B cell (primary cell): ENCODE data around the gene PSTPIP1. TPM values are rescaled to one million over a fixed set of nuclear protein-coding genes. Genes with fewer than 3 reads are reported as not detected.

Experiments
- ATAC-seq: fragments of 200-7000 bp; cut with Tn5 transposase; one replicate; pipeline ENCODE4 v1.10.0; 2021; ENCODE audit warnings: low read depth, mild to moderate bottlenecking, moderate number of reproducible peaks, moderate library complexity
- CTCF ChIA-PET: fragments of 350-600 bp; sonication (Branson Sonifier 250); formaldehyde crosslinking; loops from one replicate; lab custom pipeline; 2021; ENCODE audit warnings: antibody characterized with exemption, inconsistent platforms; lab: Charles Lee
- POLR2A ChIA-PET: fragments of 350-600 bp; sonication (Branson Sonifier 250); formaldehyde crosslinking; loops from one replicate; lab custom pipeline; 2021; ENCODE audit warnings: antibody characterized with exemption; lab: Charles Lee
- DNase-seq: peaks from one replicate; pipeline ENCODE4 v3.0.0; 2013
- H2AFZ ChIP-seq: 2 replicates; pipeline ENCODE4 v1.6.1; 2012; ENCODE audit warnings: mild to moderate bottlenecking, low read depth, low read length; ENCODE audit not compliant: insufficient read depth, poor library complexity, severe bottlenecking
- H3K27ac ChIP-seq, 2 donors: 1 replicate in 1 of 2; 2 replicates in 1 of 2; pipeline ENCODE4 v1.5.1; 2012 to 2013; ENCODE audit warnings: low read length in 2 of 2, mild to moderate bottlenecking in 2 of 2, moderate library complexity in 1 of 2
- H3K27me3 ChIP-seq, 4 experiments: fragments of 200-600 bp in 1 of 4; sonication (generic) in 1 of 4; replicated peaks in 1 of 4; 1 replicate in 2 of 4; 2 replicates in 2 of 4; pipeline versions ENCODE4 v1.6.1 to v1.7.0; 2013 to 2016; ENCODE audit warnings: low read length in 3 of 4, mild to moderate bottlenecking in 2 of 4, mixed read lengths in 1 of 4, moderate library complexity in 1 of 4; ENCODE audit not compliant: insufficient read depth in 4 of 4, control insufficient read depth in 3 of 4; ENCODE audit errors: control extremely low read depth in 1 of 4
- H3K36me3 ChIP-seq, 2 experiments: replicated peaks in 1 of 2; 1 replicate in 1 of 2; 2 replicates in 1 of 2; pipeline versions ENCODE4 v1.6.1 to v1.7.1; 2013; ENCODE audit warnings: low read length in 1 of 2; ENCODE audit not compliant: insufficient read depth in 2 of 2, control insufficient read depth in 1 of 2; ENCODE audit errors: control extremely low read depth in 1 of 2, extremely low read depth in 1 of 2
- H3K4me1 ChIP-seq, 2 donors: fragments of 200-600 bp in 1 of 2; sonication (generic) in 1 of 2; 1 replicate in 1 of 2; 2 replicates in 1 of 2; pipeline versions ENCODE4 v1.5.1 to v1.6.1; 2013 to 2017; ENCODE audit warnings: low read length in 2 of 2; ENCODE audit not compliant: control insufficient read depth in 2 of 2, insufficient read depth in 2 of 2
- H3K4me2 ChIP-seq: replicated peaks from 2 replicates; pipeline ENCODE3; 2012; ENCODE audit warnings: mild to moderate bottlenecking, low read depth, low read length; ENCODE audit not compliant: poor library complexity, severe bottlenecking
- H3K4me3 ChIP-seq, 5 experiments: fragments of 200-600 bp in 1 of 5; sonication (generic) in 1 of 5; 1 replicate in 3 of 5; 2 replicates in 2 of 5; pipeline versions ENCODE4 v1.5.1 to v1.7.0; 2011 to 2016; ENCODE audit warnings: low read length in 4 of 5, mild to moderate bottlenecking in 4 of 5, low read depth in 2 of 5, control low read depth in 1 of 5, moderate library complexity in 1 of 5; ENCODE audit not compliant: insufficient read depth in 1 of 5; ENCODE audit errors: control extremely low read depth in 1 of 5, extremely low read depth in 1 of 5
- H3K79me2 ChIP-seq: fragments of 200-600 bp; sonication (generic); one replicate; pipeline ENCODE4 v1.6.0; 2016; ENCODE audit warnings: low read length; ENCODE audit not compliant: control insufficient read depth, insufficient read depth
- H3K9ac ChIP-seq: fragments of 200-600 bp; sonication (generic); 2 replicates; pipeline ENCODE4 v1.6.1; 2017; ENCODE audit warnings: mild to moderate bottlenecking, low read length, moderate library complexity
- H3K9me3 ChIP-seq, 3 donors: one replicate each; pipeline versions ENCODE4 v1.6.1 to v1.7.1; 2013; ENCODE audit warnings: low read length in 2 of 3; ENCODE audit not compliant: control insufficient read depth in 2 of 3, insufficient read depth in 1 of 3; ENCODE audit errors: control extremely low read depth in 1 of 3
- H4K20me1 ChIP-seq: 2 replicates; pipeline ENCODE4 v1.6.0; 2012; ENCODE audit warnings: mild to moderate bottlenecking, low read length; ENCODE audit not compliant: insufficient read depth, control insufficient read depth, poor library complexity, severe bottlenecking
- H3K27ac Mint-ChIP-seq: one replicate; pipeline ENCODE4 v1.8.0; 2021; ENCODE audit warnings: mixed read lengths
- H3K27me3 Mint-ChIP-seq: one replicate; pipeline ENCODE4 v1.8.0; 2021; ENCODE audit warnings: mixed read lengths
- H3K4me1 Mint-ChIP-seq: one replicate; pipeline ENCODE4 v1.8.0; 2021; ENCODE audit warnings: mixed read lengths
- H3K4me3 Mint-ChIP-seq: one replicate; pipeline ENCODE4 v1.8.0; 2021; ENCODE audit warnings: mixed read lengths
- H3K9me3 Mint-ChIP-seq: one replicate; pipeline ENCODE4 v1.8.0; 2022; ENCODE audit warnings: mixed read lengths; ENCODE audit not compliant: insufficient read depth
- EZH2 ChIP-seq: IDR thresholded peaks from 2 replicates; pipeline ENCODE4 v1.6.1; 2012; ENCODE audit warnings: borderline replicate concordance, low read depth, mild to moderate bottlenecking, moderate library complexity, low read length; ENCODE audit not compliant: insufficient read depth, poor library complexity, severe bottlenecking
- WGBS: methylation state at CpG from one replicate; pipeline ENCODE4 v1.1.5; 2013; ENCODE audit warnings: missing lambda C conversion rate; ENCODE audit not compliant: insufficient coverage; 5-methylcytosine and 5-hydroxymethylcytosine counted together
- intact Hi-C: fragments of 100-400 bp; cut with micrococcal nuclease; formaldehyde crosslinking; loops from one replicate; pipeline ENCODE4 v1.10.0; 2022
- polyA plus RNA-seq: library from polyadenylated mRNA; depleted of rRNA; stranded (reverse); fragments of >200 nt; gene quantifications from 2 replicates; pipeline ENCODE4 v1.2.3, GENCODE V29; 2012
- total RNA-seq, 2 donors: library from RNA; stranded (reverse); fragments of 120-200 nt in 1 of 2; gene quantifications; 1 replicate in 1 of 2; 2 replicates in 1 of 2; pipeline versions ENCODE4 v1.2.3 to v1.2.4, GENCODE V29; 2013 to 2022
- TF ChIP-seq, protein P1 (sequence below): fragments of 200-600 bp; IDR thresholded peaks from one replicate; pipeline ENCODE4 v1.8.0; 2022; ENCODE audit warnings: antibody characterized with exemption, mild to moderate bottlenecking

Gene PSTPIP1
- total and polyA plus RNA-seq, 2 donors (not counting 1 experiment from before 2014, with no cell fraction given) = 69.0 to 79.3 TPM

DNA sequence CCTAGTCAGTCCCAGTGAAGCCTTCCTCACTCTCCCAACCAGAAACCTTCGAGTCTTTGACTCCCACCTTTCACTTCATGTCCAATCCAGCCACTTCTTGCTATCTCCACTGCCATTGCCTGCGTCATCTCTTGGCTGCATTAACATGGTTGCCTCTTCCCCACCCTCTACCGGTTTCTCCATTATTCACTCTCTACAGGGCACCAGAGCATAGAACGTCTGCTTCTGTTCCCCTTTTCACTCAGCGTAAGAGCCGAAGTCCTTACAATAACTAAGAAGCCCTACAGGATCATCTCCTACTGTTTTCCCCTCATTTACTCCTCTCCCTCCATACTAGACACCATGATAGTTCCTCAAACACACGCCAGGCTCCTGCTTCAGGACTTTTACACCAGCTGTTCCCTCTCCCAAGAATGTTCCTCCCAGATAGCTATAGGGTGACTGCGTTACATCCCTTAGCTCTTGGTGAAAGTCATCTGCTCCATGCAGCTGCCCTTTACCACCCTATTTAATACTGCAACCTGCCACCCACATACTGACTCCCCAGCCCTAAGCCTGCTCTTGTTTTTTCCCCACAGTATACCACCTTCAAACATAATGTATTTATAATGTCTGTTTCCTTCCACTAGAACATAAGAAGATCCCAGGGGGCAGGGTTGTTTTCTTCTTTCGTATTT is 32.5 kb upstream of the PSTPIP1 start:
- peak overlapping the region; percentile 12 for H3K27ac Mint-ChIP-seq
- Histone ChIP-seq H3K27me3 (peaks cover 0 to 6% (median 0%) of the 10 kb centered on the region in 4 experiments), H3K36me3 (no peaks in the 10 kb centered on the region), H3K4me2 (peak overlapping the region; percentile 16), H3K4me1 (peaks cover 5 to 11% of the 10 kb centered on the region in 2 donors), H3K9me3 (no peaks in the 10 kb centered on the region), H2AFZ (peak overlapping the region; percentile 60), H3K79me2 (no peaks in the 10 kb centered on the region), H3K9ac (no peak overlapping the region), H4K20me1 (no peaks in the 10 kb centered on the region), H3K4me3 (no peak overlapping the region), H3K27ac (no peak overlapping the region)
- DNase-seq (peak; percentile 52), ATAC-seq (peak; percentile 82)
- TF ChIP-seq EZH2 = no peak
- TF ChIP-seq, protein P1, sequence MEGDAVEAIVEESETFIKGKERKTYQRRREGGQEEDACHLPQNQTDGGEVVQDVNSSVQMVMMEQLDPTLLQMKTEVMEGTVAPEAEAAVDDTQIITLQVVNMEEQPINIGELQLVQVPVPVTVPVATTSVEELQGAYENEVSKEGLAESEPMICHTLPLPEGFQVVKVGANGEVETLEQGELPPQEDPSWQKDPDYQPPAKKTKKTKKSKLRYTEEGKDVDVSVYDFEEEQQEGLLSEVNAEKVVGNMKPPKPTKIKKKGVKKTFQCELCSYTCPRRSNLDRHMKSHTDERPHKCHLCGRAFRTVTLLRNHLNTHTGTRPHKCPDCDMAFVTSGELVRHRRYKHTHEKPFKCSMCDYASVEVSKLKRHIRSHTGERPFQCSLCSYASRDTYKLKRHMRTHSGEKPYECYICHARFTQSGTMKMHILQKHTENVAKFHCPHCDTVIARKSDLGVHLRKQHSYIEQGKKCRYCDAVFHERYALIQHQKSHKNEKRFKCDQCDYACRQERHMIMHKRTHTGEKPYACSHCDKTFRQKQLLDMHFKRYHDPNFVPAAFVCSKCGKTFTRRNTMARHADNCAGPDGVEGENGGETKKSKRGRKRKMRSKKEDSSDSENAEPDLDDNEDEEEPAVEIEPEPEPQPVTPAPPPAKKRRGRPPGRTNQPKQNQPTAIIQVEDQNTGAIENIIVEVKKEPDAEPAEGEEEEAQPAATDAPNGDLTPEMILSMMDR = no peak
- POLR2A ChIA-PET = interaction anchor here (0.7 kb wide), 1 partner anchor 31 kb away, joined by 3 read pairs; no protein-coding TSS in a partner anchor
- peaks cover 9% of the 10 kb centered on the region for H3K4me1 Mint-ChIP-seq
- H3K9me3 Mint-ChIP-seq = no peaks in the 10 kb centered on the region
- H3K27me3 Mint-ChIP-seq = peaks cover 14% of the 10 kb centered on the region
- WGBS = 68% methylated on average over 8 of the region's 9 CpGs
- intact Hi-C loops = no loop called here
- CTCF ChIA-PET = interaction anchor here (0.8 to 2.2 kb wide), 4 partner anchors 12 to 61 kb away, joined by 3 to 11 read pairs (median 5); no protein-coding TSS in a partner anchor
- H3K4me3 Mint-ChIP-seq = peak overlapping the region; percentile 20

DNA sequence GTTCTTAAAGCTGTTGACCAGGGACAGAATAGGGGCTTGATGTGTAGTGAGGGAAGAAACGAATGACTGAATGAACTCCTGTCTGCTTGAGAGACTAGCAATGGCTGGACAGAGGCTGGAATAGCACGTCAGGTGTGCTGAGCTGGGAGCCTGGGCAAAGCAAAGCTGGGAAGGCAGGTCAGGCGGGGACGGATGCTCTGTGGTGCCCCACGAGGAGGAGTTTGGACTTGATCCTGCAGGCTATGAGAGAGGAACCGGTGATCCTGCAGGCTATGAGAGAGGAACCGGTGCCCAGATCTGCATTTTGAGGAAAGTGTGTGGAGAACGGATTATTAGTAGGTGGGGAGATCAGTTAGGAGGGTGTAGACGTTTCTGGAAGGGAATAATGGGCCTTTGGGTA is 31.3 kb upstream of the PSTPIP1 start:
- H3K9me3 ChIP-seq = no peaks in the 10 kb centered on the region
- H3K4me1 Mint-ChIP-seq = peaks cover 9% of the 10 kb centered on the region
- no peaks in the 10 kb centered on the region for H3K36me3 ChIP-seq
- H3K27me3 Mint-ChIP-seq = peaks cover 14% of the 10 kb centered on the region
- POLR2A ChIA-PET = no interaction called here
- ATAC-seq (no peak), DNase-seq (no peak)
- intact Hi-C loops = no loop called here
- H3K79me2 ChIP-seq = no peaks in the 10 kb centered on the region
- H3K4me2 ChIP-seq = no peak overlapping the region
- H2AFZ ChIP-seq = no peak overlapping the region
- 92% methylated on average over 9 of the region's 9 CpGs for WGBS
- no peak overlapping the region for H3K27ac Mint-ChIP-seq
- no peak overlapping the region for H3K9ac ChIP-seq
- no peak overlapping the region for H3K4me3 ChIP-seq
- TF ChIP-seq EZH2 = no peak
- TF ChIP-seq, protein P1 = no peak
- no peak overlapping the region for H3K27ac ChIP-seq
- H3K4me1 ChIP-seq = peaks cover 5 to 11% of the 10 kb centered on the region in 2 donors
- CTCF ChIA-PET = interaction anchor here (0.8 to 2.2 kb wide), 3 partner anchors 10 to 19 kb away, joined by 3 to 11 read pairs (median 6); no protein-coding TSS in a partner anchor
- no peaks in the 10 kb centered on the region for H4K20me1 ChIP-seq
- peaks cover 0 to 6% (median 0%) of the 10 kb centered on the region in 4 experiments for H3K27me3 ChIP-seq
- no peaks in the 10 kb centered on the region for H3K9me3 Mint-ChIP-seq
- no peak overlapping the region for H3K4me3 Mint-ChIP-seq
